Panc1 (cell line): ENCODE results near the gene SDK1. TPM values are rescaled to one million over a fixed set of nuclear protein-coding genes. Genes with fewer than 3 reads are reported as not detected.

Experiments used
- ATAC-seq: fragments of 200-7000 bp; cut with Tn5 transposase; 2 replicates; pipeline ENCODE4 v1.9.1; 2020; ENCODE audit warnings: mild to moderate bottlenecking, moderate library complexity
- BruUV-seq: library from RNA; stranded (reverse); fragments of 400-500 nt; replicated peaks from 2 replicates; lab custom pipeline; 2021; lab: Mats Ljungman, UMichigan
- CTCF ChIA-PET: fragments of 300-600 bp; sonication (Branson Sonifier 250); formaldehyde crosslinking; loops from one replicate; lab custom pipeline; 2022; ENCODE audit warnings: antibody characterized with exemption; lab: Charles Lee
- POLR2A ChIA-PET: fragments of 300-600 bp; sonication (Branson Sonifier 250); formaldehyde crosslinking; loops from one replicate; lab custom pipeline; 2022; ENCODE audit warnings: antibody characterized with exemption; lab: Charles Lee
- DNase-seq: peaks from one replicate; pipeline ENCODE4 v3.0.0-alpha.2; 2010; ENCODE audit warnings: low read depth, low spot score
- H3K27ac ChIP-seq: 2 replicates; pipeline ENCODE4 v1.5.1; 2011; ENCODE audit warnings: mild to moderate bottlenecking, low read length, inconsistent platforms
- H3K27me3 ChIP-seq: fragments of 200-500 bp; sonication (Bioruptor generic); 2 replicates; pipeline ENCODE4 v1.6.0; 2014; ENCODE audit warnings: low read length, inconsistent platforms; ENCODE audit not compliant: control insufficient read depth, insufficient read depth
- H3K36me3 ChIP-seq: fragments of 200-500 bp; sonication (Bioruptor generic); 2 replicates; pipeline ENCODE4 v1.5.1; 2014; ENCODE audit warnings: inconsistent platforms, mild to moderate bottlenecking, low read length, moderate library complexity; ENCODE audit not compliant: control insufficient read depth, insufficient read depth
- H3K4me1 ChIP-seq: 2 replicates; pipeline ENCODE4 v1.5.1; 2011; ENCODE audit warnings: inconsistent platforms, mild to moderate bottlenecking, low read length, moderate library complexity; ENCODE audit not compliant: control insufficient read depth, insufficient read depth
- H3K4me3 ChIP-seq, 2 experiments: 2 replicates each; pipeline ENCODE4 v1.5.1; 2011 to 2012; ENCODE audit warnings: low read depth in 2 of 2, low read length in 2 of 2, mild to moderate bottlenecking in 2 of 2, inconsistent platforms in 1 of 2, moderate library complexity in 1 of 2
- H3K9me3 ChIP-seq: fragments of 200-500 bp; sonication (Bioruptor generic); 2 replicates; pipeline ENCODE4 v1.5.1; 2014; ENCODE audit warnings: low read depth, mild to moderate bottlenecking, inconsistent platforms, low read length, moderate library complexity; ENCODE audit not compliant: control insufficient read depth, insufficient read depth
- POLR2AphosphoS5 ChIP-seq: IDR thresholded peaks from 2 replicates; pipeline ENCODE4 v1.6.1; 2012; ENCODE audit warnings: mild to moderate bottlenecking, low read depth, low read length, moderate library complexity
- REST ChIP-seq, 2 experiments: IDR thresholded peaks; 2 replicates each; pipeline ENCODE4 v1.6.1; 2011 to 2012; ENCODE audit warnings: low read depth in 2 of 2, control low read depth in 1 of 2, low read length in 1 of 2, mild to moderate bottlenecking in 1 of 2, moderate library complexity in 1 of 2; ENCODE audit not compliant: insufficient read depth in 1 of 2
- SIN3A ChIP-seq: IDR thresholded peaks from 2 replicates; pipeline ENCODE4 v1.6.1; 2012; ENCODE audit warnings: low read depth, mild to moderate bottlenecking, low read length, moderate library complexity, borderline replicate concordance; ENCODE audit not compliant: insufficient read depth
- TCF7L2 ChIP-seq: IDR thresholded peaks from 2 replicates; pipeline ENCODE4 v1.6.1; 2011; ENCODE audit warnings: mild to moderate bottlenecking, low read depth, low read length, inconsistent platforms
- in situ Hi-C: cut with HindIII; loops from 2 replicates; pipeline ENCODE4 v1.10.0; 2016; ENCODE audit warnings: low sequenced_read_pairs, low pct_unique_long_range_greater_than_20kb
- intact Hi-C: fragments of 100-400 bp; cut with micrococcal nuclease; formaldehyde crosslinking; loops from one replicate; pipeline ENCODE4 v1.10.0; 2022; ENCODE audit not compliant: unreplicated experiment
- total RNA-seq: library from RNA; stranded (reverse); gene quantifications from one replicate; pipeline ENCODE4 v1.2.1, GENCODE V29; 2021; ENCODE audit not compliant: unreplicated experiment
- TF ChIP-seq, protein P1 (sequence below): fragments of 450-650 bp; IDR thresholded peaks from 2 replicates; pipeline ENCODE4 v1.5.1; 2017; ENCODE audit warnings: mild to moderate bottlenecking

The SDK1 gene
- total RNA-seq, 1 experiment from 2014 or later: 47.4 TPM

- ATAC-seq (no peak), DNase-seq (no peak)
- POLR2A ChIA-PET: no interaction called here
- Histone ChIP-seq H3K27ac (no peak overlapping the region), H3K4me1 (no peaks in the 10 kb centered on the region), H3K36me3 (no peaks in the 10 kb centered on the region), H3K4me3 (no peak overlapping the region), H3K27me3 (no peaks in the 10 kb centered on the region), H3K9me3 (peaks cover 5% of the 10 kb centered on the region; the same call in 1 of the 2 replicates)
- BruUV-seq: no TSS peak
- TF ChIP-seq TCF7L2: no peak
- in situ Hi-C loops: no loop called here
- intact Hi-C loops: no loop called here
- CTCF ChIA-PET: no interaction called here
Measured at GRCh38 chr7:4017785-4018184, 716.7 kb downstream of the SDK1 start.

DNA sequence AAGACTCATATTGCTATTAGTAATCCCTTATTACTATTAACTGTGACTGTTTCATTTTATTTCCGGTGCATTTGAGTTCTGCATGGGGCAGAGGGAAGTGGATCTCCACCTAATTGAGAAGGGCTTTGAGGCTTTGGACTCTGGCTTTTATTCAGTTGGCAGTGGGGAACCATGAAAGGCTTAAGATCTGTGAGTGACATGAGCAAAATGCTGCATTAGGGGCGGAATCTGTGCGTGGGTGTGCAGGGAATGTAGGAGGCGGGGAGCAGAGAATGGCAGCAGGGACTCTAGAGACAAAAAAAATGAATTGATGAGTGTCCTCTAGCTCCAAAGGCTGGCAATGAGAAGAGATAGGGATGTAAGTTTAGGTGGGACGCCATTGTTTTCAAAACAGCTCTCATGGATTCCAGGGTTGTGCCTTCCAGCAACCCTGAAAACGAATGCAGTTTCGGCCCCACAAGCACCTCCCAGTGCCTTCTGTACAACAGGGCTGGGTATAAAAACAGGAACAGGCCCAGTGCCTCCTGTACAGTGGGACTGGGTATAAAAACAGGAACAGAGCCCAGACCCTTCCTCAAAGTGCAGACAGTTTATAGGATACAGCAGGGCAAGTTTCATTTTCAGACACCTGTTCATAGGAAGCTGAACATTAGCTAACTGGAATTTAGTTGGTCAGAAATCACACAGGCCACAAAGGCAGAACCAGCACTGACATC is 717.7 kb downstream of the SDK1 start:
- H3K36me3 ChIP-seq: no peaks in the 10 kb centered on the region
- intact Hi-C loops (no loop called here), in situ Hi-C loops (no loop called here)
- no peak overlapping the region for H3K27ac ChIP-seq
- ATAC-seq (no peak), DNase-seq (no peak)
- no peaks in the 10 kb centered on the region for H3K4me1 ChIP-seq
- H3K9me3 ChIP-seq: peaks cover 5% of the 10 kb centered on the region; the same call in 1 of the 2 replicates
- BruUV-seq: no TSS peak
- no peak for TF ChIP-seq TCF7L2
- no peak for TF ChIP-seq POLR2AphosphoS5
- TF ChIP-seq REST (IDR thresholded peaks at IDR 0.05; ENCODE audit: insufficient read depth in 1 of 2, low read depth in 2 of 2, low read length in 1 of 2): no peak
- TF ChIP-seq, protein P1, sequence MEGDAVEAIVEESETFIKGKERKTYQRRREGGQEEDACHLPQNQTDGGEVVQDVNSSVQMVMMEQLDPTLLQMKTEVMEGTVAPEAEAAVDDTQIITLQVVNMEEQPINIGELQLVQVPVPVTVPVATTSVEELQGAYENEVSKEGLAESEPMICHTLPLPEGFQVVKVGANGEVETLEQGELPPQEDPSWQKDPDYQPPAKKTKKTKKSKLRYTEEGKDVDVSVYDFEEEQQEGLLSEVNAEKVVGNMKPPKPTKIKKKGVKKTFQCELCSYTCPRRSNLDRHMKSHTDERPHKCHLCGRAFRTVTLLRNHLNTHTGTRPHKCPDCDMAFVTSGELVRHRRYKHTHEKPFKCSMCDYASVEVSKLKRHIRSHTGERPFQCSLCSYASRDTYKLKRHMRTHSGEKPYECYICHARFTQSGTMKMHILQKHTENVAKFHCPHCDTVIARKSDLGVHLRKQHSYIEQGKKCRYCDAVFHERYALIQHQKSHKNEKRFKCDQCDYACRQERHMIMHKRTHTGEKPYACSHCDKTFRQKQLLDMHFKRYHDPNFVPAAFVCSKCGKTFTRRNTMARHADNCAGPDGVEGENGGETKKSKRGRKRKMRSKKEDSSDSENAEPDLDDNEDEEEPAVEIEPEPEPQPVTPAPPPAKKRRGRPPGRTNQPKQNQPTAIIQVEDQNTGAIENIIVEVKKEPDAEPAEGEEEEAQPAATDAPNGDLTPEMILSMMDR: no peak
- no peak for TF ChIP-seq SIN3A
- H3K4me3 ChIP-seq: no peak overlapping the region
- ChIA-PET CTCF (no interaction called here), POLR2A (interaction anchor here (0.7 kb wide), 1 partner anchor 752 kb away, joined by 3 read pairs; no protein-coding TSS in a partner anchor)
- no peaks in the 10 kb centered on the region for H3K27me3 ChIP-seq

- DNase-seq (no peak), ATAC-seq (no peak)
- intact Hi-C loops: no loop called here
- BruUV-seq: no TSS peak
- POLR2A ChIA-PET: no interaction called here
- in situ Hi-C loops: no loop called here
- H3K4me3 ChIP-seq: no peak overlapping the region
- H3K36me3 ChIP-seq: no peaks in the 10 kb centered on the region
- H3K27me3 ChIP-seq: no peaks in the 10 kb centered on the region
- peaks cover 5% of the 10 kb centered on the region; the same call in 1 of the 2 replicates for H3K9me3 ChIP-seq
- TF ChIP-seq, protein P1: no peak
- no peak for TF ChIP-seq TCF7L2
- no peak for TF ChIP-seq SIN3A
- CTCF ChIA-PET: no interaction called here
- no peak overlapping the region for H3K27ac ChIP-seq
- no peaks in the 10 kb centered on the region for H3K4me1 ChIP-seq
Measured at GRCh38 chr7:4020086-4020485, 719.0 kb downstream of the SDK1 start.
